Suppressor macrophage (primary cell): ENCODE results near the gene MACO1.

Source experiments
- DNase-seq, 4 experiments: peaks; one replicate each; pipeline ENCODE4 v3.0.0-alpha.2; 2020 to 2022

Gene MACO1

DNA sequence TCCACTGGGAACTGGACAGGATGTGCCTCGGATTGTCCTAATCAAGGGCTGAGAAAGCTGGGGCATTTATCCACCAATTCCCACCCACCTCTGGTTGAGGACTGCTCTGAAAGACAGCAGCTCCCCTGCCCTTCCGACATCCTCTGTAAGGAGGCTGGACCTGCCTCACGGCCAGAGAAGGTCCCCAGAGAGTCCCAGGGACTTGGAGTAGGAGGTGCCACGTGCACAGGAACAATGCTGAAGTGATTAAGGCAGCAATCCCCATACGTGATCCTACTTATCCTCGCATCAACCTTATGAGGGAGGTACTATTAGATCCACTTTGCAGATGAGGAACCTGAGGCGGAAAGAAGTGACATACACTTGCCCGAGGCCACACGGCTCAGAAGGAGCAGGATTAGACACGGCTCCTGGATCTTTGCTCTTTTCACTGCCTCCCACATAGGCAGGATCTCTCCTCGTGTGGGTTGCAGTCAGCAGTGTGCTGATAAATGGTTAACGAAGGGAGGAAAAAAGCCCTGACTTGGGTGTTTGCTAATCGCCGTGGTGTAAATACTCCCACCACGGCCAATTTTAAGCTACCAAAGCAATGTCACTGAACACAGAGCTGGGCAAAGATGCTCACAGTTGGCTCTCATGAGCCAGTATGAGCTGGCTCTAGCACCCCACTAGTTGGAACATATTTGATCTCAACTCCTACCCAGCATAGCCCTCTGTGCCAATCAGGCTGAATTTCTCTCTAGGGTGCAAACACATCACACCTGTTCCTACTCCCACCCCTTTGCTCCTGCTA, 94.1 kb downstream of the MACO1 start:
- DNase-seq, result no peak

DNA sequence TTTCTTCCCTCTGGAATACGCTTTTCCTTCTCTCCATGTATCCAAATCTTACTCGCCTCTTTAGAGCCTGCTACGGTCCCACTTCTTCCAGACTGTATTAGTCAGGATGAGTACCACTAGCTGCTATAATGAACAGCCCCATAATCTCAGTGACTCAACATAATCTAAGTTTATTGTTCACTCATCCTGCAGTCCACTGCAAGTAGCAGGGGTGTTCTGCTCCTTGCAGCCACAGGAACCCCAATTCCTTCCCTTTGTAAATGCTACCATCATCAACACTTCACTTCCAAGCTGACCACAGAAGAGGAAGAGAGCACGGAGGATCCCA, 94.6 kb downstream of the MACO1 start:
- DNase-seq, result no peak

GRCh38 chr1:25526753-25527152, 96.1 kb downstream of the MACO1 start:
- DNase-seq, result no peak

GRCh38 chr1:25527226-25527846, 96.6 kb downstream of the MACO1 start:
- DNase-seq, result no peak

DNA sequence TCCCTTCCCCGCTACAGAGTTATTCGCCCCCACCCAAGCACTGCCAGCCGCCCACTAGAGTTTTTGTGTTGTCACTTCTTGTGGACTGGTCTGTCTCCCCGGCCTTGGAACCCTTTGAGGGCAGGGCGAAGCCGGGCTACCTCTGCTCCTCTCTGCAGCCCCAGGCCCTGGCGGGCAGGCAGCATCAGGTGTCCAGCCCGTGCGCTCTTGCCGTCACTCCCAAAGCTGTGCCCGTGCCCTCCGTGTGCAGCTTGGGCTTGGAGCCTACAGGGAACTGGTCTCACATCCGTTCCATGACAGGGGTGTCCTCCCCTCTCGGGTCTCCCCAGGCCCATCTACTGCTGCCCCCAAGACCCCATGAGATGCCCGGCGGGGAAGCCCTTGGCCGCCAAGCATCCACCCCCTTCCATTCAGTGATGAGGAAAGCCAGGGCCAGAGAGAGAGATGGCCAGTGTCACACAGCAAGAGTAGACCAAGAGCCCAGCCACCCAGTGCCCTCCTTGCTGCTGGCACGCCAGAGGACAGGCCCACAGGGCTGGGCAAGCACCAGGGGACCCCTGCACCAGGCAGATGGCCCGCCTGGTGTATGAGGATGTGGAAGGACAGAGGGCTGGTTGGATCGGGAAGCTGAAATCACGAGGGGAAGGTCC, 97.4 kb downstream of the MACO1 start:
- no peak for DNase-seq

DNA sequence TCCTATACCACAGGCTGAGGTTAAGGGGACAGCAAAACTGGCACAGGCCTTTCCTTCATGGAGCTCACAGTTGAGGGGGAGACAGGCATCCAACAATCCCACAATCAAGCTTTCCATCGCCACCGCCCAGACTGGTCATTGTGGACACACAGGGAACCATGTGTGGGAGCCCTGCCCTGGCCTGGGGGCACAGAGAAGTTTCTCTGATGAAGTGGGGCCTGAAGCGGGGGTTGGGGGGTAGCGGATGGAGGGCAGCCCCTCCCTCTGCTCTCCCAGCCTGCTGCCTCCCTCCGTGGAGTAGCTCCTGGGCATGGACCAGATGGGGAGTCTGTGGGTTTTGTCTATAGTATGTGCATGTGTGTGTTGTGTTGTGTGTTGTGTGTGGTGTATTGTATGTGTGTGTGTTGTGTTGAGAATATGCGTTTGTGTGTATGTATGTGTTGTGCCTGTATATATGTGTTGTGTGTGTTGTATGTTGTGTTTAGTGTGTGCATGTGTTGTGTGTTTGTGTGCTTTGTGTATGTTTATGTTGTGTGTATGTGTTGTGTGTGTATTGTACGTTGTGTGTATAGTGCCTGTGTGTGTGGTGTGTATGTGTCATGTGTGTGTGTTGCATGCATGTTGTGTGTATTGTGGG, 98.3 kb downstream of the MACO1 start:
- DNase-seq, result no peak

DNA sequence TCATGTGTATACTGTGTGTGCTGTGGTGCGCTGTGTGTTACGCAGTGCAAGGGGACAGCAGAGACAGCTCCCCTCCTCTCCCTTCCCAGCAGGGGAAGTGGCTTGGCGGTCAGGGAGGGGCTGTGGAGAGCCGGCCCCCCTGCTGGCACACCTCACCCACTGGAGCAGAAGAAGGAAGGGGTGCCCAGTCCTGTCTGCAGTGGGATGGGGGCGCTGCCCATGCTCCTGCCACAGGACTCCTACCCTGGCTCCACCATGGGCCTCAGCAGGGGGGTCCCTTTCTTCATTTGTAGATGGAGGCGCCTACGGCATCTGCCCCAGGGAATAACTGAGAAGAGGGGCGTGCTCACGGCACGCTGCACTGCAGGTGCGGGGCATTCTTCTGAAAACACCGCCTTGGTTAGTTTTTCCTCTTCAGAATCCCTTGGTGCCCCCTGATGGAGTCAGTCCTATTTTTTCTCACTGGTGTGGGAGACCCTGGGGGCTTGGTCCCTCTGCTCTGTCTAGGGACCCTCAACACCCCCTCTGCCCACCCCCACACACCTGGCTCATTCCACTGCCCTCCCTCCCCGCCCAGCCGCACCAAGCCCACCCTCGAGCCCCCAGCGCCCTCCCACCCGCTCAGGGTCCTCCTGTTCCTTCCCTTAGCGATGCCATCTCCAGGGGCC, 99.0 kb downstream of the MACO1 start:
- peak in 1 of 4 experiments; percentile 33 for DNase-seq

DNA sequence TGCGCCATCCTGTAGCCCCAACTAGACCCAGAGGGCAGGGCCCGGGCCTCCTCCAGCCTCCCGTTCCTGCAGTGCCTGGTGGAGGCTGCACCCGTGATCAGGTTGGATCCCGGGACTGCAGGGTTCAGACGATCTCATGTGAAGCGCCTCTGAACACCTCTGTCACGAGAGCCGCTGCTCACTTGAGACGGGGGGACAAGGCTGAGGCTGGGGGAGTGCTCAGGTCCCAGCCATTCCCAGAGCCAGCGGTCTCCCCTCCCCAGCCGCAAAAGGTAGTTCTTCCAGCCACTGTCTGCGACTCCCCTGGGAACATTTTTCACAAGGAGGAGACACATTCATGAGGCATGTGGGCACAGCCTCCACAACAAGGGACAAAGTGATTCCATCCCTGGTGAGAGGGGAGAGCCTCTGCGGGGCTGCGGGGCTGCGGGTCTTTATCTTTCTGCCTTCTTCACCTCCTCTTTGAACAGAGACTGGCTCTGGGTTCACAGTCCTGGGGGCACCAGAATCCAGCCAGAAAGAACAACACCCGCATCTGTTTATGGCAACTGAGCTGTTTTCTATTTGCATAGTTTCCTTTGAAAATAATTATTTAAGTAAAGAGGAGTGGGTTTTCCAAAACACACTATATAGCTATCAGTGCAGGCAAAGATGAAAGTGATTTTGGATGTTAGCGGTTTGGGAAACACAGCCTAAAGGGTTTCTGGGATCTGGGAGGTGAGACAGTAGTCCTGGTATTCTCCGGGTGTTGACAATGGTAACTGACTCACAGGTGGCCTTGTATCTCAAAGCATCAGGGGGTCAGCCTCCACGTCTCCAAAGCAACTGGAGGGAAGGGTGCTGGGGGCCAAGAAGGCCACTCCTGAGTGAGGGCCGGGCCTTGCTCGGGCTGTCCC, 99.7 kb downstream of the MACO1 start:
- DNase-seq, result no peak

DNA sequence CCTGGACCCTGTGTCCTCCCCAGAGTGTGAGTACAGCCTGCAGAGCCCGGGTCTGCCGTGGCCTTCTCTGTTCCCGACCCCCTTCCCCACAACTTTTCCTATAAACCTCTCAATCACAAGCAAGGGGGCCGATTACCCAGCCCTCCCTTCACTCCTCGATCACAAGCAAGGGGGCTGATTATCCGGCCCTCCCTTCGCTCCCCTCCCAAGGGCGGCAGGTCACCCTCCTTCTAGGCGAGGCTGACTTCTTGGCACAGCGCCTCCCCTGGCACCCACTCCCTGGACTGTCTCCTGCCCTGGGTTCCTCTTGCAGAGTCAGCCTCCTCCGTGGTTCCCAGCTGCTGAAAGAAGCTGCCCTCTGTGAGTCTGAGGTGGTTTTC, 100.4 kb downstream of the MACO1 start:
- DNase-seq, result peak; percentile 36 to 83 (median 64)

- no peak for DNase-seq
Measured at GRCh38 chr1:25532970-25533369, 102.3 kb downstream of the MACO1 start.

- DNase-seq, result no peak
Measured at GRCh38 chr1:25533775-25534409, 103.2 kb downstream of the MACO1 start.

GRCh38 chr1:25534410-25534788, 103.7 kb downstream of the MACO1 start:
- DNase-seq, result no peak

DNA sequence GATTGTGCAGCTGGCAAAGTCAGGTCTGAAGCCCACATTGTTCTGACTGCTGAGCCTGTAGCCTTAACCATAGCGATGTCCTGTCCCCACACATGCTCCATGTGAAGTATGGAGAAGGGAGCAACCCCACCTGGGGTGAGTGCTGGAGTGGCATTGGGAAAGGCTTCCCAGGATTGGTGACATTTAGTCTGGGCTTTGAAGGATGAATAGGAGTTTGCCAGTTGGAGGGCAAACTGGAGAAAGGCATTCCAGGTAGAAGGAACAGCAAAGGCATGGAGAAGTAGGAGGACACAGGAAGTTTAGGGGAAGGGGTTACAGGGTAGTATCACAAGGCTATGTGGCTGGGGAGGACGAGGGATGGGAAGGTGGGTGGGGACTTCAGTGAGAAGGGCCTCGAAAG, 105.4 kb downstream of the MACO1 start:
- DNase-seq, result peak in 1 of 4 experiments; percentile 47

GRCh38 chr1:25537153-25537831, 106.6 kb downstream of the MACO1 start:
- DNase-seq, result peak; percentile 76 to 91 (median 88)

DNA sequence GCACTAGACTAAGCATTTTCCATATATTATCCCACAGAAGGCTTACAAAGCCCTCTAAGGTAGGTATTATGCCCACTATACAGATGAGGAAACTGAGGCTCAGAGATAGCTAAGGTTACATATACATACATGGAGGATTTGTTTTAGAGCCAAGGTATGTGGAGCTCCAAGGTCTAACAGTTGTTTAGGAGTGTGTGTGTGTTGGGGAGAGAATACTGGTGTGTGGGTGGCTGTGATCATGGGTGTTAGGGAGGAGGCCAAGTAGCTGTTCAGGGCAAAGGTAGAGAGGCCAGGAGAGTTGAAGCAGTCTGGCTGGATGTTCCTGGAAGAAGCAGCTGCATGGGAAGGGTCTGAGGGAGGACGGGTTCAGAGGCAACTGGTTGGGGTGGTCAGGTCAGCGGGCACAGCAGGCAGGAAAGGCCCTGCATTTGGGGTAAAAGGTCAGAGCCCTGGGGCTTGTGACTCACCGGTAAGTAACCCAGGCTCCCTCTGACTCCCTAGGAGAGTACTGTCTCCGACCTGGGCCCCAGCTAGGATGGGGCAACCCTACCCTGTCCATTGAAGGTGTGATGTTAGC, 107.6 kb downstream of the MACO1 start:
- peak in 3 of 4 experiments; percentile 33 to 51 (median 39) for DNase-seq

GRCh38 chr1:25540750-25541342, 110.1 kb downstream of the MACO1 start:
- DNase-seq, result no peak

DNA sequence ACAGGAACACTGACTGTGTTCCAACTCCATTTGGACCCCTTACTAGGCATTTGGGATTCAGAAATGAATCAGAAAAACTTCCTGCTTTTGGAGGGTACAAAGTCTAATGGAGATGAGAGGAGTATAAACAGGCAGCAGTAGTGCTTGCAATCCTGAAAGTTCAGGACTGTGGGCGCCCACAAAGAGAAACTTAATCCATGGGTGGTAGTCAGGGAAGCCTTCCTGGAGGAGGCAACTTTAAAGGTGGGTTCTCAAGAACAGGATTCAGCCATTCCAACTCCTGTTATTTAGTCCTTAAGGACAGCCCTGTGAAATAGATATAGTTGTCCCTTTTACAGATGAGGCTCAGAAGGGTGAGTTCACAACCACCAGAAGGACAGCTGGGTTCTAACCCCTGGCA, 110.7 kb downstream of the MACO1 start:
- no peak for DNase-seq

DNA sequence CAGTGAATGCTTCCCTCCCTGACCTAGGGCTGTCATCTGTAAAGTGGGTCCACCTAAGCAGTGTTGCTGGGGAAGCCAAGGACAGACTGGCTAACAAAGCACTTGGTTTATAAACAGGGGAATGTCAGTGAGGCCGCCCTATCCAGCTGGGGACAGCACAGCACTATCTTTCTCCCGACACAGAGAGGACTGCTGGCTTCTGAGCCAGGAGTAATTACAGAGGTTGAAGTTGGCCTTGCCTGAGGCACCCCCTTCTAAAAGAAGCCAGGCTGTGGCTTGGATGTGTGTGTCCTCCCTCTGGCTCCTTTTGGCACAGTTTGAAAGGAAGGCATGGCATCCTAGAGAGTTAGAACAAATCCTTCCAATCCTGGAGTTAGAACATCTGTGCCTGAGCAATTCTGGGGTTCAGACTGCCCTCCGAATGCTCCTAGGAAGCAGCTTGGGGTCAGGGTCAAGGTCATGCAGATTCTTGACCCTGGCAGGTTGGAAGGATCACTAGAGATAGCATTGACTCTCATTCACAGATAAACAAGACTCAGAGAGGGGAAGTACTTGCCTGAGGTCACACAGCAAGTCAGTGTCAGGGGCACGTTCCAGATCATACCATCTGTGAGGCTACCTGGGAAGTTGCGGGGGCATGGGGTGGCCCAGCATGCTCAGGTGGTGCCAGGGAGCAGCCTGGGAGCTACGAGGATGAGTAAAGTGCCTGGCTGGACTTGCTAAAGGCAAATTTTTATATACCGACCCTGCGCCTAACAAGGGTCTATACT, 111.4 kb downstream of the MACO1 start:
- no peak for DNase-seq

DNA sequence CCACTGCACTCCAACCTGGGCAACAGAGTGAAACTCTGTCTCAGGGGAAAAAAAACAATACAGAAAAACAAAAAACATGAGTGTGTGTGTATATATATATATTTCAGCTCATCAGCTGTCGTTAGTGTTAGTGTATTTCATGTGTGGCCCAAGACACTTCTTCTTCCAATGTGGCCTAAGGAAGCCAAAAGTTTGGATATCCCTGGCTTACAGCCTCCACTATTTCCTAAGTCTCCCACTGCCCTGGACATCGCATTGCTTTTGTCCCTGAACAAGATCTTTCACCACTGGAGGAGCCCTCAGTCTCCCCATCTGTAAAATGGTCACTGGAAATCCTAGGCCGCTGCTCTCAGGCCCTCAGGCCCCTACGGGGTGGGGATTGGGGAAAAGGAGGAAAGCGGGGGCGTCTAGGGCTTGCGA, 112.3 kb downstream of the MACO1 start:
- DNase-seq, result no peak
